NCI-H82 (cell line): ENCODE results near the gene BCL2L13.
"Not testable (repeated sequence)": the region's sequence is repeated elsewhere in the genome, so short reads cannot be mapped to it uniquely, and the experiment has no call there.

ENCODE experiments used
- DNase-seq: peaks from one replicate; lab custom pipeline; 2025; lab: John Stamatoyannopoulos, UW

The BCL2L13 gene

DNA sequence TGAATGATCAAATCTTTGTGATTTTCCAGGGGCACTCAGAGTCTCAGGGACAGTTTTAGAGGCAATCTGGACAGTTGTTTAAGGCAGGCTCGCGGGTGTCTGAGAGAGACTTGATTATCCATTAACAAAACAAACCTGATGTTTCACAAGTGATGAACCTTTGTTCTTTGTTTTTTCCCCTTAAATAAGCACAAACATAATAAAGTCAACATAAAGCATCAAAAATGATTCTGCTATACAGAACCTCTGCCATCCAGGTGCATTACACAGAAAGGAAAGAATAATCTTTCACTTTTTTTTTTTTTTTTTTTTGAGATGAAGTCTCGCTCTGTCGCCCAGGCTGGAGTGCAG lies 122.6 kb downstream of the BCL2L13 start:
- DNase-seq: no peak

DNA sequence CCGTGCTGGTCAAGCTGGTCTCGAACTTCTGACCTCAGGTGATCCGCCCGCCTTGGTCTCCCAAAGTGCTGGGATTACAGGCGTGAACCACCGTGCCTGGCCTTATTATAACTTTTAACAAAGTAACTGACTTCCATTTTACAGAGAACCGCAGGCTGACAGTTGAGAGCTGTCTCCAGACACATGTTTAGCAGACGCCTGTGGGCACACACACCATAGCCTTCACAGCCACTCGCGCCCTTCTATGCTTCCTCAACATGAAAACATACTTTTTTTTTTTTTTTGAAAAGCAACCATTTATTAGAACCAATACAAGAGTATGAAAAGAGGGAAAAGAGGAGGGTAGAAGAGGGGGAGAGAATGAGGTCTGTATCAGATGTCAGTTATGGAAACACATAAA lies 124.9 kb downstream of the BCL2L13 start:
- DNase-seq: not testable (repeated sequence)

GRCh38 chr22:17764036-17764435 lies 125.5 kb downstream of the BCL2L13 start:
- no peak for DNase-seq

DNA sequence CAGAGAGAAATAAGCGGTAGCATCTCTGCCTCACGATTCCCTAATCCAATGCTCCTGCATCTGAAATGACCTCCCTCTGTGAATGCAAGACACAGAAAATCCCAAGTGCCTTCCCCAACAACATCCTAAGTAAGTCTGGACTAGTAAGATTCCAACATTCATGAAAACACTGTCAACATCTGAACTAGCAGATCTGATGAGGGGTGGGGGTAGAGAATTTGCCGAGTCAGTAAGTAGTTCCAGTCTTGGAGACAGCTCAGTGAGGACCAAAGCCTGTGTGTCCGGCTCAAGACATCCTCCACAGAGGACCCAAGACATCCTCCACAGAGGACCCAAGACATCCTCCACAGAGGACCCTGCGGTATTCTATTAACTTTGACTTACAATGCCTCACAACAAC lies 126.3 kb downstream of the BCL2L13 start:
- not testable (repeated sequence) for DNase-seq

GRCh38 chr22:17767233-17768065 lies 128.9 kb downstream of the BCL2L13 start:
- DNase-seq: no peak

GRCh38 chr22:17769013-17769715 lies 130.6 kb downstream of the BCL2L13 start:
- no peak for DNase-seq

- no peak for DNase-seq
Measured at GRCh38 chr22:17769716-17770082, 131.1 kb downstream of the BCL2L13 start.

DNA sequence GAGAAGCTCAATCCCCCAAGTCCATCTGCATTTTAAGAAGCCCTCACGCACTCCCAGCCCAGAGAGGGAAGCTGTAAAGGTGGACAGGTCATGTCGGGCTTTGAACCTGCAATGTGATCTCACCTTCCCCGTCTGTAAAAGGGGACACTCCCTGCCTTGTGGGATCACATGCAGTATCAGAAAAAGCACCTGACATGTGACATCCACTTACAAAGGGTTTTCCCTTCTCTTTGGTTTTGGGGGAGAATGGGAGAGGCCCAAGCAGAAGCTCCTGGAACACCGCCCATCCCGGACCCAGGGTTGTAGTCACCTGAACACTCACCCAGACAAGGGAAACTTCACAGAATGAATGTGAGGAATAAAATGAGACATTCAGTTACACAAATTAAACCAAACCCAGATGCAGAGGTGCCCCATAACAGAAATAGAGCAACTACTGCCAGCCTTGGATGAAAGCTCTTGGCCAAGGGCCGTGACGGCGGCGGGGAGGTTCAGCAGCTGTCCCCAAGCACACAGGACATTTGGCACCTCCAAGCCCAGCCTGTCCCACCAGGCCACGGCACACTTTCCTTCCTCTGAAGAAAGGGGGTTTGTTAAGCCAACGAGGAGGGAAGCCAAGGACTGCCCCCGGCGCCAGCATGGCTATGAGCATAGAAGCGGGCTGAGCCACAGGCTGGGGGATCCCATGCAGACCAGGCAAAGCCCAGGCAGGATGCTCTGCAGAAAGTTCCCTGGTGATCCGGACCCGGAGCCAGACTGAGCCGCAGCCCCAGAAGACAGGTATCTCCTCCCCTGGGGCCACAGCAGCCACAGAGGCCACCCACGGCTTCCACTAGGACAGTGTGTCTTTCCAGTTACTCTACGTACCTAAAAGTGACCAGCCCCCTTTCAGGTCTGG lies 131.9 kb downstream of the BCL2L13 start:
- DNase-seq: no peak

GRCh38 chr22:17772249-17772957 lies 133.8 kb downstream of the BCL2L13 start:
- DNase-seq: no peak

- DNase-seq: peak; percentile 5
Measured at GRCh38 chr22:17772958-17773605, 134.5 kb downstream of the BCL2L13 start.

DNA sequence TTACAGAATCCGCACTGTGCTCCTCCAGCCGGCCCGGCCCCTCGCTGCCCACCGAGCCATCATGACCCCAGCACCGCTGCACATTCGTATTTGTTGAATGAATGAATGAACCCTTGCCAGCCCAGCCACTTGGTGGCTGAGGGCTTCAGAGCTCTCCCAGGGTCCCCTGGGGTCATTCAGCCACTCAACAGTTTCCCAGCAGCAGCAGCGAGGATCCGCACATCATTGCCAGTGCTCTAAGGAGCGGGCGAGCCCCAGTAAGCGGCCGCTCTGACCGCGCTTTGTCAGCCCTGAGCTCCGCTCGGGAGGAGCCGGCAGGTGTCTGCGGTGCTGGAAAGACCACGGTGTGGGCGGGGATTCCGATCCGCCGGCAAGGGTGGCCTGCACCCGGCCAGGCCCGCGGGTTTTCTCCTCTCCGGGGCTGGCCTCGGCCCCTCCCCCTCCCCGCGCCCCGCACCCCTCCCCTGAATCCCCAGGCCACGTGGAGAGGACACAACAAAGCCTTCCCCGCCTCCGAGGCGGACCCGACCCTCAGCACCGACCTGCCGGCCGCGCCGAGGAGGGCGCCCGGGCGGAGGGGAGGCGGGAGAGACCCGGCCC lies 135.1 kb downstream of the BCL2L13 start:
- DNase-seq: peak; percentile 76

DNA sequence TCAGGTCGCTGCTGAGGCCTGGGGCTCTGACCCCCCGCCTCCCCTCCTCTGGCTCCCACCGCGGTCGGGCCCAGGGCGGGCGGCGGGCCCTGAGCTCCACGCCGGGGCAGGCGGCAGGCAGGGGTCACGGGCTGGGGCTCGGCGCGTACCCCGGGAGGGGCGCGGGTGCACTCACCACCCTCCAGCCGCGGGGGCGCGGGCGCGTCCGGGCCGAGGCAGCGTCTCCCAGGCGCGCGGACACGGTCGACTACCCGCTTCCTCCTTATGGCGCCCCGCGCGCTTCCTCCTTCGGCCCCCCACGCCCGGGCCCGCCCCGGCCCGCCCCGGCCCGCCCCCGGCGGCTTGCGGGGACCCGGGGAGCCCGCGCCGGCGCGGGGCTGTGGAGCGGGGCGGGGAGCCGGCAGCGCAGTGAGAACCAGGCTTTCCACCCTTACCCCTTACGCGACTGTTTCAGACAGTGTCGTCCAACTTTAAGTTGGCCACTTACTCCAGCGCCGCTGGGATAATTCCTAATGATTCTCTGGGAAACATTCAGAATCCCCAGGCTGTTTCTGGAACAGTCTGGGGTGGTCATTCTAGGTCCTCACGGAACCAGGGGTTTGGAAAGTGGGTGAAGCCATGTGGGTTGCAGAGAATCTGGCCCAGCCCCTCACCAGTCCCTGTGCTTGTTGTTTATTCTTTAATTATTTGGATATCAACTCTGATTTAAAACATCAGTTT lies 135.8 kb downstream of the BCL2L13 start, which contains the start of gene BID:
Gene BID, minus strand, starts transcription at position 264 of the 720 bp plus-strand sequence. CDS start 24,353 bp downstream, outside the sequence.
- DNase-seq: peak; percentile 51

DNA sequence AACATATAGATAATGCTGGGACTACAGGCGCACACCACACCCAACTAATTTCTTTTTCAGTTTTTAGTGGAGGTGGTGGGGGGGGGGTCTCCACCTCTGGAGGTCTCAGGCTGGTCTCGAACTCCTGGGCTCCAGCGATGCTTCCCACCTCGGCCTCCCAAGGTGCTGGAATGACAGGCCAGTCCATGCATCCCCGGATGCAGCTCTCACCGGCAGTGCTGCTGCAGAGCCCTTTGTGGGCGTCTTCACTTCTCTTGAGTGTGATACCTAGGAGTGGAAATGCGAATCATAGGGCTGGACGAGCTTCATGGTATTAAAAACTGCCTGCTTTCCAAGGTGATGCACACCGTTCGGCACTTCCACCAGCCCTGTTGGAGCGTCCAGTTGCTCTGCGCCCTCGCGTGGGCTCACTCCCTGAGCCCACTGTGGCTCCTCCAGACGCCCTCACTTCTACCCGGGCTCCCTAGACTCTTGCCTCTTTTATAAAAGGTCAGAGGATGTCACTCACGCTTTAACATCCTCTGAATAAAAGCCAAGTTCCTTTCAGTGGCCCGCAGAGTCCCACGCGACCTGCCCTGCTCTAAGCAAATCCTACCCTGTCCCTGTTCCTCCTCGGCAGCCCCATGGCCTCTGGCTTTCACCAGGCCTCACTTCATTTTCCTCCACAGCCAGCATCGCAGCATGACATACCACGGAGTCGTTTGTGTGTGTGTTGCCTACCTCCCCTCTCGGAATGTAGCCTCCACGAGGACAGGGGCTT lies 136.5 kb downstream of the BCL2L13 start:
- DNase-seq: no peak

GRCh38 chr22:17775781-17776465 lies 137.4 kb downstream of the BCL2L13 start:
- DNase-seq: no peak

- DNase-seq: no peak
Measured at GRCh38 chr22:17777005-17777716, 138.6 kb downstream of the BCL2L13 start.

GRCh38 chr22:17777717-17778044 lies 139.1 kb downstream of the BCL2L13 start:
- no peak for DNase-seq

DNA sequence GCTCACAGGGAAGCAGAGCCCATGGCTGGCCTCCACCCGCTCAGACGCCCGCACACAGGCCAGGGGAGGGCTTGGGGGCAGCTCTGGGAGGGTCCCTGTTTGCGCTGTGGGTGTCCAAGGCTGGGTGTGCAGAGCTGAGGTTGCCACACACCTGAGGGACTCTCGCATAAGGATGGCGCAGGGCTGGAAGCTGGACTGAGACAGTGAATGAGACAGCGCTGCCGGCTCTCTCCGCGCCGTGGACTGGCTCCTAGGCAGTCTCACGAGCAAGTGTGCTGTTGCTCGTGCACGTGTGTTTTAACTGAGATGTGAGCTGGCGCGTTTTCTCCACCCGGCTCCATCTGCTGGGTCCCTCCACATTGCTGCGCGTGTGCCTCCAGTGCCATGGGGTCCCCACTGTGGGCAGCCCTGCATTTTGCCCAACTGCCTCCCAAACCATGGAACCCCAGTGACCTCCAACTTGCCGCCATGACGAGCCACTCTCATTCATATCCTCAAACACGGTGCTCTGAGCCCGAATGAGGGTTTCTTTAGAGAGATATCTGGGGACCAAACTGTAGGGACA lies 139.9 kb downstream of the BCL2L13 start:
- no peak for DNase-seq
